Inflammatory macrophage (primary cell): ENCODE data around the gene SLC27A6.

ENCODE experiments used
- DNase-seq, 2 donors: peaks; one replicate each; pipeline ENCODE4 v3.0.0-alpha.2; 2020 to 2022

SLC27A6 gene

GRCh38 chr5:129063483-129064113 lies 98.3 kb downstream of the SLC27A6 start:
- no peak for DNase-seq

GRCh38 chr5:129065721-129066120 lies 100.4 kb downstream of the SLC27A6 start:
- DNase-seq: no peak

GRCh38 chr5:129067745-129068144 lies 102.5 kb downstream of the SLC27A6 start:
- DNase-seq: no peak

DNA sequence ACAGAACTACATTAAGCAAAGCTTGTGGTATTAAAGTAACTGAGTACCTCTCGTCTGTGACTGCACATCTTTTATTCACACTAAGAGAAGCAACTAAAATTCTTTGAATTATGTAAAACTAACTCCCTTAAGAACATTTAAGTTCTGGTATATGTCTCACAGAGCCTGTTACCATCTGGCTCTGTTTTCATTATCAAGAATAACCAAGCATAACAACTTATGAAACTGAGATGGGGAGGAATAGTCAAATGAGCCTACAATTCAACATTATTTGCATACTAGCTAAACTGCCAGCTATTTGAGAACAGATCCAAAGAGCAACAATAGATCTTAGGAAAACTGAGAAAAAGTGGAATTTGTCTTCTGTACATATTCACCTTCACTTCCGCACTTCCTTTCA lies 104.0 kb downstream of the SLC27A6 start:
- no peak for DNase-seq

DNA sequence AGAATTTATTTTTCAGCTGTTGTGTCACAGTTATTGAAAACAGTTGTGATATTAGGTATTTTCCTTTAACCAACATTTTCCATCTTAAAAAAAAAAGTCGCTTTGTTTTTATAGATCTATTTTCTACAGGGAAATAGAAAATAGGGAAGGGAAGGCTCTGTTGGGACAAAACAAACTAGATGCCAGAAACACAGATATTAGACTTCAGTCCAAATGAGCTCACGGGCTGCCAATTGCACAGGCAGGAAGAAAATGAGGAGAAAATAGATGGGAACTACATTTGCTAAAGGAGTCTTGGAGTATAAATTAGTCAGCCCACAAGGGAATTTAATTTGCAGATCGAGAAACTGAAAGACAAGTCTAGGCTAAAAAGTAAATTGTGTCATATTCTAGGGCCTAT lies 107.8 kb downstream of the SLC27A6 start:
- DNase-seq: no peak

DNA sequence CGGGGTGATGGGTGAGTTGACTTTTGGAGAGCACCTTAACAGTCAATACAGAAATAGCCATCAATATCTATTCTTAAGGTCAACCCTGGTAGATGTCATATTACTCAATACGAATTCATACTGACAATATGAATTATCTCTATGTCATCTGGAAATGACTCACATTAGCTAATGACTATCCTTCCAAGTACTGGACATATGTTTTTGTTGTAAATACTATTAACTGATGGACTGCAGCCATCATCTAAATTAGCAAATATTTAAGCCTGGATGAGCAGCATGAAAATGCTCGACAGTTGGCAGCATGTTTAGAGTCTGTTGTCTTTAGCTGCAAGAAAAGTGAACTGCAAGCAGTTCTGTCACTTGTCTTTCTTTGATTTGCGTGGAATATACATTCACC lies 109.6 kb downstream of the SLC27A6 start:
- no peak for DNase-seq

GRCh38 chr5:129077433-129078075 lies 112.3 kb downstream of the SLC27A6 start:
- no peak for DNase-seq

DNA sequence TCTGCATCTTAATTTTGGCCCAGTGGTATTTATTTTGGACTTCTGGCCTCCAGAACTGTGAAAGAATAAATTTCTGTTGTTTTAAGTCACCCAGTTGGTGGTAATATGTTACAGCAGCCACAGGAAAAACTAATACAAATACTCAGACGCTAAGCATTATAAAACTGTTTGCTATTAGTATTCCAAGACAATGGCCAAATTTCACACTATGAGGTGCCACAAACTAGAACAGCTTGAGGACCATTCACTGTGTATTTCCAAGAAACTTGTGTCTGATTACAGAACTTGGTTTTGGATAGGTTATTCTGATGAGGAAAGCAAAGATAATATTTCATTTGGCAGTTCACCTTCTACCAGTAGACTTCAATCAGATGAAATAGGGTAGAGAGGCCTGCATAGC lies 113.0 kb downstream of the SLC27A6 start:
- no peak for DNase-seq

GRCh38 chr5:129078660-129079059 lies 113.4 kb downstream of the SLC27A6 start:
- no peak for DNase-seq

- DNase-seq: no peak
Observed at GRCh38 chr5:129079496-129079895, 114.2 kb downstream of the SLC27A6 start.

GRCh38 chr5:129080766-129081165 lies 115.5 kb downstream of the SLC27A6 start:
- DNase-seq: no peak

DNA sequence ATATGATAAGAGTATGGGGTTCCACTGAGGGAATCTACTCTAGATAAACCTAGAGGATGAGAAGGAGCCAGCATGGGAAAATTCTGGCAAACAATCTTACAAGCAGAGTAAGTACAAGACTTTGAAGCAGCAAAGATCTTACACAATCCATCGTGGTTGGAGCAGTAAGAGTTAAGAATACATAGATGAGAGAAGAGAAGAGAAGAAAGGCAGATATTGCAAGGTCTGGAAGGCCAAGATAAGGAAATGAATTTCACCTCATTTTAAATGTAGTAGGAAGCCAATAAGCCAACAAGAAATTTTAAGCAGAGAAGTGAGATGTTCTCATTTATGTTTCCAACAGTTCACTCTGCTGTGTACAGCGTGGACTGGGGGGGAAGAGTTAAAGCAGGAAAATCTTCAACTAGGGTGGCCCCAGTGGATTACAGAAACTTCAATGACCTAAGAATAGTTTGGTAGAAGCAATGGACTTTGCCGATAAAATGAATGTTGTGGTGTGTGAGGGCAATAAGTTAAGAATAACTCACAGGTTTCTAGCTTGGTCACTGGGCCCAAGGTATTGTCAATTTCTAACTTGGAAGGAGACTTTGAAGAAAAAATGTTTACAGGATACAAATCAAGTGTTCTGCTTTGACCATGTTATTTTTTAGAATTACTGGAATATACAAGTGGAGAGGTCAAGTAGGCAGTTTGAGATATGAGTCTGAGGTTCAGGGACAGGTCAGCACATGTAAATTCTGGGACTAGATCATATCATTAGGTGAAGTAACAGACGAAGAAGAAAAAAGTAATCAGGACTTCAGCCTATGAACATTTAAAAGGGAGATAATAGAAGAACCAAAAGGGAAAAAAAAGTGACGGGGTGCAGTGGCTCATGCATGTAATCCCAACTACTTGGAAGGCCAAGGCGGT lies 117.2 kb downstream of the SLC27A6 start:
- DNase-seq: no peak
